Small intestine (tissue), 7 donors: ENCODE data around the gene MUSTN1. TPM values are rescaled to one million over a fixed set of nuclear protein-coding genes. Genes with fewer than 3 reads are reported as not detected.

ENCODE experiments used
- DNase-seq, 2 donors: peaks; one replicate each; pipeline versions ENCODE4 v3.0.0 to v3.0.0-alpha.2; 2013
- FAIRE-seq: peaks from 2 replicates; lab custom pipeline; 2012; peaks lifted over from hg19 to GRCh38; lab: Jason Lieb, UNC
- H3K27ac ChIP-seq, 3 donors: one replicate each; pipeline ENCODE4 v1.5.1; 2013; ENCODE audit warnings: low read length in 2 of 3, mild to moderate bottlenecking in 2 of 3, control low read depth in 1 of 3, inconsistent platforms in 1 of 3, low read depth in 1 of 3, moderate library complexity in 1 of 3
- H3K27me3 ChIP-seq, 3 donors: one replicate each; pipeline ENCODE4 v1.6.1; 2013; ENCODE audit warnings: low read length in 3 of 3, inconsistent platforms in 1 of 3; ENCODE audit not compliant: control insufficient read depth in 3 of 3, insufficient read depth in 3 of 3
- H3K36me3 ChIP-seq, 3 donors: one replicate each; pipeline ENCODE4 v1.6.1; 2013; ENCODE audit warnings: low read length in 3 of 3, inconsistent platforms in 1 of 3, low read depth in 1 of 3, mild to moderate bottlenecking in 1 of 3, moderate library complexity in 1 of 3; ENCODE audit not compliant: control insufficient read depth in 3 of 3, insufficient read depth in 2 of 3
- H3K4me1 ChIP-seq, 3 donors: one replicate each; pipeline ENCODE4 v1.6.1; 2013; ENCODE audit warnings: low read length in 2 of 3, inconsistent platforms in 1 of 3, low read depth in 1 of 3, mild to moderate bottlenecking in 1 of 3, moderate library complexity in 1 of 3; ENCODE audit not compliant: control insufficient read depth in 3 of 3, insufficient read depth in 2 of 3
- H3K4me3 ChIP-seq, 3 donors: one replicate each; pipeline ENCODE4 v1.5.1; 2013; ENCODE audit warnings: low read length in 3 of 3, control low read depth in 1 of 3, inconsistent platforms in 1 of 3, low read depth in 1 of 3, mild to moderate bottlenecking in 1 of 3, moderate library complexity in 1 of 3
- H3K9me3 ChIP-seq, 2 donors: one replicate each; pipeline ENCODE4 v1.6.1; 2013; ENCODE audit warnings: low read depth in 1 of 2, low read length in 1 of 2; ENCODE audit not compliant: control insufficient read depth in 2 of 2, insufficient read depth in 1 of 2
- WGBS, 3 donors: extraction: QIAGEN DNeasy Blood & Tissue Kit; methylation state at CpG; one replicate each; pipeline ENCODE4 v1.1.7; 2013; 5-methylcytosine and 5-hydroxymethylcytosine counted together
- polyA plus RNA-seq, 4 donors: library from polyadenylated mRNA; stranded (reverse) in 3 of 4; unstranded in 1 of 4; fragments of 200-250 nt in 3 of 4; fragments of 120-200 nt in 1 of 4; gene quantifications; one replicate each; pipeline versions ENCODE4 v1.2.1 to v1.2.3, GENCODE V29; 2013
- donor health status: healthy with polysubstance abuse.
- donor health status: control.
- donor health status: control.
- donor health status: Bipolar disorder and iron deficiency.
- donor health status: healthy.

MUSTN1 gene
- polyA plus RNA-seq, 4 donors = 3.4 to 32.3 (median 7.4) TPM

- Histone ChIP-seq H3K9me3 (peaks cover 0 to 3% of the 10 kb centered on the region in 2 donors), H3K4me3 (no peak overlapping the region), H3K4me1 (no peaks in the 10 kb centered on the region), H3K27ac (no peak overlapping the region), H3K36me3 (peaks cover 0 to 6% (median 2%) of the 10 kb centered on the region in 3 donors), H3K27me3 (no peaks in the 10 kb centered on the region)
- DNase-seq (no peak), FAIRE-seq (no peak)
- 85 to 93% (median 86%) methylated on average over 9 of the region's 9 CpGs for WGBS, 3 donors
Observed at GRCh38 chr3:52874864-52875587, 40.2 kb upstream of the MUSTN1 start.

- peaks cover 0 to 6% (median 0%) of the 10 kb centered on the region in 3 donors for H3K36me3 ChIP-seq
- no peak for FAIRE-seq
- WGBS, 3 donors = 36 to 56% (median 39%) methylated on average over 5 of the region's 5 CpGs
Observed at GRCh38 chr3:52874160-52874701, 39.4 kb upstream of the MUSTN1 start.

DNA sequence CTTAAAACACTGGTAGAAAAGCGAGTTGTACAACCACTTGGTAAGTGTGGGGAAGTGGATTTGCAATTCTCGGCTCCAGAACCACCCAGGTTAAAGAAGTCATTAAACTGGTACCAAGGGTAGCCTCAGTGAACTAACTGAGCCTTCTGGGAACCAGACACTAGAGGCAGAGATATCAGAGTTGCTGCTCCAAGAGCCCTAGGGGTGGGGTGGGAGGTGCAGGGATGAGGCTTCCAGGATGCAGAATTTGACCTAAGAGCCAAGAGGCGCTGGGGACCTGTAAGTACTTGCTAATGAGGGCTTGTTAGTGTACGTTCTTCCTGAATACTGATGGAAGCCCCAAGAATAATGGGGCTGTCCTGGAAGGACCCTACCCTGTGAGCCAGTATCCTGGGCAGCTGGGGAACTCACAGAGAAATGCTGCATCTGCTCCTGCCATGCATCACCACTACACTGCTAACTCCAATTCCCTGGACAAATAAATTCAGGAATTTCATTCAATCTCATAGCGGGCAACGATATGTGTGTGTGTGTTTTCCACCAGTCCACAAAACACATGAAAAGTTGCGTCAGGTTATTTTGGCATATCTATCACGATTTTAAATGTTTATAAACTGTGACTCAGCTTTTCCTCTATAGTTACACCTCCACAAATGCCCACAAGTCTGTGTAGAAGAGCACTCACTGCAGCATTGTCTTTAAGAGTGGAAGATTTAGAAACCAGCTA is 38.8 kb upstream of the MUSTN1 start:
- Histone ChIP-seq H3K36me3 (peaks cover 0 to 3% (median 0%) of the 10 kb centered on the region in 3 donors), H3K27me3 (no peaks in the 10 kb centered on the region), H3K9me3 (peaks cover 0 to 3% of the 10 kb centered on the region in 2 donors), H3K27ac (no peak overlapping the region), H3K4me1 (no peaks in the 10 kb centered on the region), H3K4me3 (no peak overlapping the region)
- DNase-seq (no peak), FAIRE-seq (no peak)
- 81 to 85% (median 82%) methylated on average over 8 of the region's 8 CpGs for WGBS, 3 donors

More at GRCh38 chr3:52874160-52874701, 39.4 kb upstream of the MUSTN1 start:
- H3K4me1 ChIP-seq = no peaks in the 10 kb centered on the region
- H3K27me3 ChIP-seq = no peaks in the 10 kb centered on the region
- peaks cover 0 to 3% of the 10 kb centered on the region in 2 donors for H3K9me3 ChIP-seq
- H3K4me3 ChIP-seq = no peak overlapping the region
- H3K27ac ChIP-seq = no peak overlapping the region
- DNase-seq = no peak

DNA sequence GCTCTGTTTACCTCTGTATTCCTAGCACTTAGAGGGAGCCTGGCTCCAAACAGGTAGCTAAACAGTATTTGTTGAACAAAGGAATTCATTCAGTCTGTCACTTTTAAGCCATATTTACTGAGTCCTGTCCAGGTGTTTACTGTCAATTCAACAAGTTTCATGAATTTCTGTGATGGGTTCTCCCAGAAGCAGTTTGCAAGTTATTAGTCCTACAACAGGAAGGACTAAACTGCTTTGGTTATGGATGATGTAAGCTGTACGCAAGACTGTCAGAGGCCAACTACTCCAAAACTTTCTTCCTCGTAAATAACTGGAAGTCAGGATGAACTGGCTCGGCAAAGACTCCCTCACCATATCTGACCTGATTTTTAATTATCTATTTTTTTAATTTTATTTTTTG is 37.4 kb upstream of the MUSTN1 start:
- DNase-seq (no peak), FAIRE-seq (no peak)
- peaks cover 0 to 3% (median 0%) of the 10 kb centered on the region in 3 donors for H3K36me3 ChIP-seq
- H3K9me3 ChIP-seq = peaks cover 0 to 3% of the 10 kb centered on the region in 2 donors
- H3K27ac ChIP-seq = no peak overlapping the region
- H3K27me3 ChIP-seq = no peaks in the 10 kb centered on the region
- H3K4me1 ChIP-seq = no peaks in the 10 kb centered on the region
- 92 to 95% (median 95%) methylated on average over 3 of the region's 3 CpGs for WGBS, 3 donors
- H3K4me3 ChIP-seq = no peak overlapping the region

- WGBS, 3 donors = 68 to 79% (median 76%) methylated on average over 9 of the region's 9 CpGs
Observed at GRCh38 chr3:52871761-52872160, 36.9 kb upstream of the MUSTN1 start.

DNA sequence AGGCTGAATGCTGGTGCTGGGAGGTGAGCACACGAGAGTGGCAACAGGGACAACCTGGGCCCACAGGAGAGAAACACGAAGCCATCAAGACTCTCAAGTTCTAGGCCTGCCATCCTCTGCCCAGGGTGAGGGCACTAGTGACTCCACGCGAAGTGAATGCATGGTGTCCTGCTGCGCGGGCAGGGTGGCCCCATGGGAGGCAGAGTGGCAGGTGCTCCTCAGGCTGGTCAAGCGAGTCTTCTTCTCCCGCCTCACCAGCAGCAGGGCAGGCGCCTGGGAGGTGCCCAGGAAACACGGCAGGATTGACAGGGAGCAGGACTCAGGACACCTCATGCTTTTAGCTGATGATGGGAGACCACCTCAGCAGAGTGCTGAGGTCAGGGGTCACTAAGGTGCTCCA is 35.7 kb upstream of the MUSTN1 start:
- FAIRE-seq = no peak
- Histone ChIP-seq H3K36me3 (peaks cover 0 to 3% (median 0%) of the 10 kb centered on the region in 3 donors), H3K4me3 (no peak overlapping the region), H3K27me3 (no peaks in the 10 kb centered on the region), H3K4me1 (no peaks in the 10 kb centered on the region), H3K9me3 (peaks cover 0 to 3% of the 10 kb centered on the region in 2 donors), H3K27ac (no peak overlapping the region)
- no peak for DNase-seq
- 96 to 98% (median 97%) methylated on average over 10 of the region's 10 CpGs for WGBS, 3 donors

More at GRCh38 chr3:52871761-52872160, 36.9 kb upstream of the MUSTN1 start:
- DNase-seq (no peak), FAIRE-seq (no peak)
- H3K36me3 ChIP-seq = peaks cover 0 to 3% (median 0%) of the 10 kb centered on the region in 3 donors
- H3K9me3 ChIP-seq = peaks cover 0 to 3% of the 10 kb centered on the region in 2 donors
- no peak overlapping the region for H3K4me3 ChIP-seq
- H3K4me1 ChIP-seq = no peaks in the 10 kb centered on the region
- H3K27ac ChIP-seq = no peak overlapping the region
- H3K27me3 ChIP-seq = no peaks in the 10 kb centered on the region

DNA sequence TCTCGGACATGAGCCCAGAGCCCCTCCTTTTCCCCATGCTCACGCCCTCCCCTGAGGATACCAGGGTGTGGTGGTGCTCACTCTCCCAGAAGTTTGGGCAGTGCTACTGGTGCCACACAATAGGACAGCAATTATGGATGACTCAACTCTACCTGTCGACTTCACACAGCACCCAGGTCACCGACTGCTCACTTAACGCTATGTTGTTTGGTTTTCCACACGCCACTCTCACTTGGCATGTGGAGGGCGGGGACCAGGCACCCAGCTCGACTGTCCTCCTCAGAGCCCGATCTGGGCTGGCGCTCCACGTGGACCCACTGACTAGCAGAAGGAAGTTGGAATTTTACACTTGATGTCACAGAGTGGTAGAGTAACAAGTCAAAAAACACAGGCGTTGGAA is 31.6 kb upstream of the MUSTN1 start:
- no peak overlapping the region for H3K4me3 ChIP-seq
- H3K9me3 ChIP-seq = peaks cover 2 to 7% of the 10 kb centered on the region in 2 donors
- DNase-seq (no peak), FAIRE-seq (no peak)
- peaks cover 0 to 3% (median 0%) of the 10 kb centered on the region in 3 donors for H3K36me3 ChIP-seq
- no peaks in the 10 kb centered on the region for H3K4me1 ChIP-seq
- 92 to 93% (median 93%) methylated on average over 12 of the region's 12 CpGs for WGBS, 3 donors
- H3K27ac ChIP-seq = no peak overlapping the region
- no peaks in the 10 kb centered on the region for H3K27me3 ChIP-seq

GRCh38 chr3:52865994-52866393 is 31.2 kb upstream of the MUSTN1 start:
- FAIRE-seq (no peak), DNase-seq (no peak)
- Histone ChIP-seq H3K9me3 (peaks cover 2 to 7% of the 10 kb centered on the region in 2 donors), H3K4me1 (no peaks in the 10 kb centered on the region), H3K27ac (no peak overlapping the region), H3K36me3 (peaks cover 0 to 3% (median 0%) of the 10 kb centered on the region in 3 donors), H3K27me3 (no peaks in the 10 kb centered on the region), H3K4me3 (no peak overlapping the region)
- WGBS, 3 donors = 96 to 98% (median 98%) methylated on average over 13 of the region's 13 CpGs
